COLO829 (cell line): ENCODE results near the gene MAP4K3.
A peak's percentile ranks its signal among the peaks of the same experiment; 100 is the strongest.

Source experiments
- DNase-seq: peaks from one replicate; pipeline ENCODE4 v3.0.0; 2012; ENCODE audit warnings: low spot score

The MAP4K3 gene

GRCh38 chr2:39443009-39443408 is 5.9 kb upstream of the MAP4K3 start:
- DNase-seq = no peak

GRCh38 chr2:39437522-39438296 is 624 bp upstream of the MAP4K3 start:
- peak; percentile 60 for DNase-seq

- DNase-seq = no peak
Observed at GRCh38 chr2:39435741-39436591, 1.1 kb downstream of the MAP4K3 start.

- DNase-seq = no peak
Observed at GRCh38 chr2:39435234-39435633, 1.9 kb downstream of the MAP4K3 start.

GRCh38 chr2:39434233-39434897 is 2.7 kb downstream of the MAP4K3 start:
- no peak for DNase-seq

GRCh38 chr2:39433586-39434195 is 3.4 kb downstream of the MAP4K3 start:
- DNase-seq = no peak

GRCh38 chr2:39432701-39433100 is 4.4 kb downstream of the MAP4K3 start:
- DNase-seq = no peak

- no peak for DNase-seq
Observed at GRCh38 chr2:39431592-39432316, 5.3 kb downstream of the MAP4K3 start.

GRCh38 chr2:39429746-39430145 is 7.3 kb downstream of the MAP4K3 start:
- no peak for DNase-seq

GRCh38 chr2:39424951-39425350 is 12.1 kb downstream of the MAP4K3 start:
- no peak for DNase-seq

GRCh38 chr2:39422700-39423099 is 14.4 kb downstream of the MAP4K3 start:
- DNase-seq = no peak

- no peak for DNase-seq
Observed at GRCh38 chr2:39421354-39421753, 15.7 kb downstream of the MAP4K3 start.

- no peak for DNase-seq
Observed at GRCh38 chr2:39419282-39420223, 17.5 kb downstream of the MAP4K3 start.

- no peak for DNase-seq
Observed at GRCh38 chr2:39418491-39418890, 18.6 kb downstream of the MAP4K3 start.

GRCh38 chr2:39416140-39416539 is 20.9 kb downstream of the MAP4K3 start:
- no peak for DNase-seq

- DNase-seq = no peak
Observed at GRCh38 chr2:39413063-39413737, 23.9 kb downstream of the MAP4K3 start.

- no peak for DNase-seq
Observed at GRCh38 chr2:39411181-39411944, 25.7 kb downstream of the MAP4K3 start.

- no peak for DNase-seq
Observed at GRCh38 chr2:39409697-39410389, 27.2 kb downstream of the MAP4K3 start.
